ENCODE results near the gene SAMM50.

DNA sequence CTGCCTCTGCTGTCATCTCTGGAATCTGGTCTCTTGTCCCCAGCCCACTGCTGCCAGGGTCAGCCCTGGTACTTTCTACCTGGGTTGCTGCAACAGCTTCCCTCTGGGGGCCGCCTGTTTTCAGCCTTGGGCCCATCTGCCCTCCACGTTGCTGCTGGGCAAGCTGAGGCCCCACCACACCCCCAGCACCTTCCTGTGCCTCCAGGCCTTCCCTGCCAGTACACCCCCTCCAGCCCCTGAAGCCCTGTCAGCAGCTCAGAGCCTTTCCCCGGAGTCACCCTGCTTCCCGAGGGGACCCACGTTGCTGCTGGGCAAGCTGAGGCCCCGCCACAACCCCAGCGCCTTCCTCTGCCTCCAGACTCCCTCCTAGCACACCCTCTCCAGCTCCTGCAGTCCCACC is 3.3 kb upstream of the SAMM50 start:
- TF ChIP-seq SPI1 (IDR thresholded peaks at IDR 0.05; ENCODE audit: low read depth, low read length) (no peak), POLR2A (IDR thresholded peaks at IDR 0.05; ENCODE audit: low read depth, low read length) (no peak), POLR2AphosphoS5 (IDR thresholded peaks at IDR 0.05; ENCODE audit: low read depth, low read length) (no peak), TAF1 (IDR thresholded peaks at IDR 0.05; ENCODE audit: low read depth, low read length) (no peak)

All from GM12891 (cell line).